ENCODE measurements around the gene ARSD.
"Not testable (repeated sequence)": the region's sequence is repeated elsewhere in the genome, so short reads cannot be mapped to it uniquely, and the experiment has no call there.

Gene ARSD

DNA sequence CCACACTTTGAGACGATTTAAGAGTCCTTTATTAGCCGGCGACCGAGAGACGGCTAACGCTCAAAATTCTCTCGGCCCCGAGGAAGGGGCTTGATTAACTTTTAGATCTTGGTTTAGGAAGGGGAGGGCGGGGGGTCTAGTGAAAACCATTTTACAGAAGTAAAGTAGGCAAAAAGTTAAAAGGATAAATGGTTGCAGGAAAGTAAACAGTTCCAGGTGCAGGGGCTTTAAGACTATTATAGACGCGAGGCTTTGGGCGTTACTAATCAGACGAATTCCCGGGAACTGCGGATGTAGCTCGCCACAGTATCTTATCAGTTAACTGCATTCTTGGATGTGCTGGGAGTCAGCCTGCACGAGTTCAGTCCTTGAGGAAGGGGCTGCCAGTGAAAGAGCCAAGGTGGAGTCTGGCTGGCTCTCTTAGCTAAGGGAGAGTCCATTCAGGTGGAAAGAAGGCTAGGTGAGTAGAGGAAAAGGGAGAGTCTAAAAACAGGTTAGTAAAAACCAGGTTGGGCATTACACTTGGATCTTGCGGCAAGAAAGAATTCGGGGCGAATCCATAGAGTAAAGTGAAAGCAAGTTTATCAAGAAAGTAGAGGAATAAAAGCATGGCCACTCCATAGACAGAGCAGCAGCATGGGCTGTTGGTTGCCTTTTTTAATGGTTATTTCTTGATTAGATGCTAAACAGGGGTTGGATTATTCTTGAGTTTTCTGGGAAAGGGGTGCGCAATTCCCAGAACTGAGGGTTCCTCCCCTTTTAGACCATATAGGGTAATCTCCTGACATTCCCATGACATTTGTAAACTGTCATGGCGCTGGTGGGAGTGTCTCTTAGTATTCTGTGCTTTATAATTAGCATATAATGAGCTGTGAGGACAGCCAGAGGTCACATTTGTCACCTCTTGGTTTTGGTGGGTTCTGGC lies 38.3 kb downstream of the ARSD start:
- DNase-seq = not testable (repeated sequence)

DNA sequence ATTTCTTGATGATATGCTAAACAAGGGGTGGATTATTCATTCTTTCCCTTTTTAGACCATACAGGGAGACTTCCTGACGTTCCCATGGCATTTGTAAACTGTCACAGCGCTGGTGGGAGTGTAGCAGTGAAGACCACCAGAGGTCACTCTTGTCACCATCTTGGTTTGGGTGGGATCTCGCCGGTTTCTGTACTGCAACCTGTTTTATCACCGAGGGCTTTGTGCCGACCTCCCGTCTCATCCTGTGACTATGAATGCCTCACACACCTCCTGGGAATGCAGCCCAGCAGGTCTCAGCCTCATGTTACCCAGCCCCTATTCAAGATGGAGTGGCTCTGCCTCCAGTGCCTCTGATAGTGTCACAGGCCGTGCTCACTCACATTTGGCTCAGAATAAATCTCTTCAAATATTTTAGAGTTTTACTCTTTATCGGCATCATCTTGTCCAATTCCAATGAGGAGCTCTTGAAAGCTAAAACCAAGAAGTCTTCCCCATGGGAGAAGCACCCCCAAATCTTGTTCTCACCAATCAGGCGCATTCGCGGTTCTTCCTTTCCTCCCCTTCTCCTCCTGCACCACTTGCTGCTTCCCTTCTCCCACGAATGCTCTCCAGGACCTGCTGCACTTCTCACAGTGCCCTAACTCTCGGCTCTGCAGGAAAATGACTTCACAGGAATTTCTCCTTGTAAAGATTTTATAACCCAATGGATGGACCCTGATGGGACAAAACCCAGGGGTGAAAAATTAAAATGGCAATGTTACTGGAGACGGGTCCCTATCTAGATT lies 39.2 kb downstream of the ARSD start:
- not testable (repeated sequence) for DNase-seq

DNA sequence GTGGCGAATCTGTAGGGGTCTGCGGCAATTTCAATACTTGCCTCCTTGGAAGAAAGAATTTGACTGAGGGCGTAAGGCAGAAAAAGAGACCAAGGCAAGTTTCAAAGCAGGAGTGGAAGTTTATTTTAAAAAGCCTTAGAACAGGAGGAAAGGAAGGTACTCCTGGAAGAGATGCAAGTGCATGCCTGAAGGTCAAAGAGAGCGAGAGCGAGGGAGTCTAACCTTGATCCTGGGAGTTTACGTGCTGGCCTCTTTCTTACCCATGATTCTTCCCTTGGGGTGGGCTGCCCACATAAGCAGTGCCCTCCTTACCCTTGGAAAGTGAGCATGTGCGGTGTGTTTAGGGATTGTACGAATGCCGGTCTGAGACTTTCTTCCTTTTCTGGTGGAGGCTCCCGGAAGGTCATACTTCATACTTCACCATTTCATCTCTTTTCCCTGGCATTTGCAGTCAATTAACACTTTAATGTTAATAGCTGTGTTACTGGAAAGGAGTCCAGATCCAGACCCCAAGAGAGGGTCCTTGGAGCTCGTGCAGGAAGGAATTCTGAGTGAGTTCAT lies 40.0 kb downstream of the ARSD start:
- DNase-seq = no peak

DNA sequence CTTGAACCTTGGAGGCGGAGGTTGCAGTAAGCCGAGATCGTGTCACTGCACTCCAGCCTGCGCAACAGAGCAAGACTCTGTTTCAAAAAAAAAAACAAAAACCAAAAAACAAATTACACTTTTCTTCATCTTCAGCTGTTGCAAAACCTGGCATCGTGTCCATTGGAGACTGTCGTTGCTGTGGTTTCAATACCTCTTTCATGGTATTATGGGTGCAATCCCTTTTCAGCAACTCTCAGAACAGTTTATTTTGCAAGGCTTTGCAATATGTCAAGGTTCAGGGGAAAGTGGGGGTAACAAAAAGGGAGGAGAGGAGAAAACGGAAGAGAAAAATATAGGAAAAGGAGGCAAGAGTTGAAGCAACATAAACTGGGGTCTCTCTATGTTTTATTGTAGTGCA lies 40.8 kb downstream of the ARSD start:
- no peak for DNase-seq

DNA sequence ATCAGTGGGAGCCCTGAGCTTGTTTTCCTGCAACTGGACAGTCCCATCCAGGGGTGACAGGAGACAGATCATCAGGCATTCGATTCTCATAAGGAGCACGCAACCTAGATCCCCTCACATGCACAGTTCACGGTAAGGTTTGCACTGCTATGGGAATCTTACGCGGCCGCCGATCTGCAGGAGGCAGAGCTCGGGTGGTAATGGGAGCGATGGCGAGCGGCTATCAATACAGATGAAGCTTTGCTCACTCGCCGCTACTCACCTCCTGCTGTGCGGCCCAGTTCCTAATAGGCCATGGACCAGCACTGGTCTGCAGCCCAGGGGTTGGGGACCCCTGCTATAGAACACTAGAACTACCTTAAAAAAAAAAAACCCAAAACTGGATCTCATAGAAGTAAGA lies 45.4 kb downstream of the ARSD start:
- DNase-seq = no peak

DNA sequence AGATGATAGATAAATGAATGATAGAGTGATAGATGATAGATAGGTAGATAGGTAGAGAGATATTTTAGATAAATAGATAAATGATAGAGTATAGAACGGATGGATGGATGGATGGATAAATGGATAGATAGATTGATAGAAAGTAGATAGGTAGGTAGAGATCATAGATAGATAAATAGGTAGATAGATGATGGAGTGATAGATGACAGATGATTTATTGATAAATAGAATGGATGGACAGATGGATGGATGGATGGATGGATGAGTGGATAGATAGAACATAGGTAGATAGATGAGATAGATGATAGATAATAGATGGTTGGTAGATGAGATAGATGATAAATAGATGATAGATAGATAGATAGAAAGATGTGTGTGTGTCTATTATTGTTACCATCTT lies 49.5 kb downstream of the ARSD start:
- DNase-seq = no peak

DNA sequence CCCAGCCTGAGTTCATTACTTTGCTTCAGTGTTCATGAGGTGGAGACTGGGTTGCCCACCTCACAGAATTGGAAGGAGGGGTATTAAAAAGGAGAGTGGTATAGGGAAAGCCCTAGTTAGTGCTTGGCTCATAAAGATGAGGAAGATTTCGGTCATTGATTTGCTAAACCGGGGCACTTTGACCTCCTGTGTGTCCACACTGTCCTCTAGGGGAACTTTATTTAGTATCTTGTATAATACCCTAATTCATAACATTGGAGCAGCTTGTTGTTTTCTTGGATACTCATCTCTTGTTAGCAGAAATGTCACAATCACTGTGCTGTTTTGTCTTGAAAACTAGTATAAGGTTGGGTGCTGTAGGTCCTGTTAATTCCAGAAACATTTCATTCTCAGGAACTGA lies 50.6 kb downstream of the ARSD start:
- no peak for DNase-seq

DNA sequence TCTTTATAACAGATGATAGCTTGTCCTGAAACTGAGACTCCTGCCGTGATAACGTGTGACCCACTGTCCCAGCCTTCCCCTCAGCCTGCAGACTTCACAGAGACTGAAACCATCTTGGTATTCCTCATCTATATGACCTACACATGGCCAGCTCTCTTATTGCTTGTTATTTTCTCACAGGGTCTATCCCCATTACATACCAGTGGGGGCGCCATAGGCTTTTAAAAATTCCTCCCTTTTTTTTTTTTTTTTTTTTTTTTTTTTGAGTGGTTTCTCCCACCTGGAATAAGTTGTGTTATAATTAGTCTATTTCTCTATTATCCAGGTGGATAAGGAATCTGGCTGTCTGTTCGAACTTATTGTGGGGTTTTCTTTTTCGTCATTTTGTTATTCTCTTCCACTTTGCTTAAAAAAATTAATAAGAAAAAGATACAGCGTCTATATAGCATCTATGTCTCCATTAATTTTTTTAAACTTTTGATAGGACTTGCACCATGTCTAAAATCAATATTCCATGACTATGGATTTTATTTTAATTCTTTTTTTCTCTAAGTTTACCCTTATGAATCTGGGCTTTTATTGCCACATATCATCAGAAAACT lies 53.2 kb downstream of the ARSD start:
- no peak for DNase-seq

DNA sequence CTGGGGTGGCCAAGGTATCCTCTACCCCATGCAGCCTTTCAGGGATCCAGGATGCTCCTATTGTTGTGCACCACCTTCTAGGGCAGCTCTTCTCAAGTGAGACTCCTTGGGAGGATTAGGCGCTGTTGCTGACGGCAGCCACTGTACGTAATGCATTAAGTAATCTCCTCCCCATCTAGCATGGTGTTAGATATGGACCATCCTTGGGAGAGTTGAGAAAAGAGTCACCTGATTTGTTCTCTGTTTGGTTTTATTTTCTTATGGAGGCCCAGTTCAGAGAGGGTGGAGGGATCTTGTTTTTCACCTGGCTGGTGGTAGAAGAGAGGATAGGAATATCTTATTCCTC lies 54.0 kb downstream of the ARSD start:
- DNase-seq = no peak

DNA sequence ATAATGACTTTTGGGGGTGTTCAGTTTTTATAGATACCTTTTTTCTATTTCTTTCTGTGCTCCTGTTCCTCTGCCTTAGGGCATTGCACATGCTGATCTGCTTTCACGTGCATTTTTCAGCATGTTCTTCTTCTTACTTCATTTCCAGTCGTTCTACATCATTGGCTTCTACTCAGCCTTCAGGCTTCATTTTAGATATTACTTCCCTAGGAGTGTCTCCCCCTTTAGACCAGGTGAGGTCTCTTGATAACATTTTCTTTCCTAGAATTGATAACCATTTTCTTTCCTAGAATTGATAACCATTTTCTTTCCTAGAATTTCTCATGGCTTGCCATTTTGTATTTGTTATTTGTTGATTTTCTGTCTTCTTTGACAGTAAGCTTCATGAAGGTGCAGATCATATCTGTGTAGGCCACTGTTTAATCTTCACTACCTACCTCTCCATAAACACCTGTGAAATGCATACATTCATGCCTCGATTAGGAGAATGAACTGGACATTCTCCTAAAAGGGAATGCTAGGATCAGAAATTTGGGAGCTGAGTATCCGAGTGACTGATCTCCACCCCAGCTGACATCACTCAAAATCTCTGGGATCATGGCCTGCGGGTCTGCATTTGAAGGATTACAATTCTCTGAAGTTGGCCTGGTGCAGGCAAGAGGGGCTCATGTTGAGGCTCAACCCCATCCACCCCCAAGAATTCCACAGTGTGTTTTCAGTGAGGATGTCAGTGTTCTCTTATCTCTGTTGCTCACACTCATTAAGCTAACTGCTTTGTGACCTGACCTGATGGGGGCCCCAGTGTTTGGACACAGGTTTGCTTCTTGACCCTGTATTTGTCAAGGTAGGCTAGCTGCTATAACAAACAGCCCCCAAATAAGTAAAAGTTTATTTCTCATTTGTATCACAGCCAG lies 54.7 kb downstream of the ARSD start:
- DNase-seq = no peak

DNA sequence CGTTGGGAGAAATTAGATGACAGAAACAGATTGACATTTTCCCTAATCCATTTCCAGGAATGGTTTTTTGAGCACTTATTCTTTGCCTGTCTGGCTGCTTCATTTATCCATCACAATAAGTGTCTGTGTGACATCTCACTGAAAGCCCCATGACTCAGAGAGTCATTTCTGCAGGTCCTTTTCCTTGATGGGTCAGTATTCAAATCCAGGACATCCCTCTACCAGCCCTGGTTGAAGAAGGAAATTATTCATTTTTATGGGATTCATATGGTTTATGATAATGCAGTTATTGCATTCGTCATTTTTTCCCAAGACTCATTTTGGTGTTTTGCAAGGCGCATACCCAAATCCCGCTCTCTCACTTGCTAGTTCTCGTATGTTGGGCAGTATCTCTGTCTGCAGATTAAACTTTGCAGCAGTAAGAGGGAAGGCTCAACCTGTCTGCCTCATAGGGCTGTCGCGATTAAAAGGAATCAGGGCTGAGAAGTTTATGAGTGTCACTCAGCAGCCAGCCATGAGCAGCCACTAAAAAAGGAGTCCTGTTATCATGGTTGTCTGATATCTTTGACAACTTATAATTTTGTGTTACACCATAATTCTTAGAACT lies 56.4 kb downstream of the ARSD start:
- no peak for DNase-seq

DNA sequence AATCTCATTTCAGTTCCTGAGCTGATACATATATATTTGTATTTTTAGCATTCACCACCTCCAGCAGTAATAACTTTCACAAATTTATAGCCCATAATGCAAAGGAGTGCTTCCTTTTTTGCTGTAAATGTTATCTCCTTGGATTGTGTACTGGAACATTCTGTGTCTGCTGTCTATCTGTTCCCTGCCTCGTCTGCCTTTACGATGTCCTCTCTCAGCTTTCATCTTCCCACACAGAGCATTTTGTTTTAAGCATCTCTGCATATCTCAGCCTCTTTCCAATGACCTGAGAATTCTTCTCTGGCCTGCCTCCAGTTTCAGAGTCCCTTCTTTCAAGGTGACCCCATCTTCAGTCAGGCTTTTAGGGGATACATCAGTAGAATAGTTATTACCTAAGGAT lies 57.3 kb downstream of the ARSD start:
- no peak for DNase-seq

DNA sequence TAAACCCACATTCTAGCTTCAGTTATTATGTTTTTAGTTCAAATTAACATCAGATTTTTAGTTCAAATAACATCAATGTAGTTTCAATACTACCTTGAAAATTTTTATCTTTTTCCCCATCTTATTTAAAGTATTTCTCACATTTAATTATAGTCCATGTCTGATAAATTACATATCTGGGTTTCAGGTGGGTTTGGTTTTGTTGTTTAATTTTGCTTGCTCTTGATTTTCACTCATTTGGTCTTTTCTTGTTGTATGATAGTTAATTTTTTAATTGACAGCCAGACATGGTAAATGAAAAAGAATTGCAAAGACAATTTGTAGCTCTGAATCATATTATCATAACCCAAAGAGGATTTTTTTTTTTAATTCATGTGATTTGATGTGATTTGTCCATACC lies 58.5 kb downstream of the ARSD start:
- no peak for DNase-seq

DNA sequence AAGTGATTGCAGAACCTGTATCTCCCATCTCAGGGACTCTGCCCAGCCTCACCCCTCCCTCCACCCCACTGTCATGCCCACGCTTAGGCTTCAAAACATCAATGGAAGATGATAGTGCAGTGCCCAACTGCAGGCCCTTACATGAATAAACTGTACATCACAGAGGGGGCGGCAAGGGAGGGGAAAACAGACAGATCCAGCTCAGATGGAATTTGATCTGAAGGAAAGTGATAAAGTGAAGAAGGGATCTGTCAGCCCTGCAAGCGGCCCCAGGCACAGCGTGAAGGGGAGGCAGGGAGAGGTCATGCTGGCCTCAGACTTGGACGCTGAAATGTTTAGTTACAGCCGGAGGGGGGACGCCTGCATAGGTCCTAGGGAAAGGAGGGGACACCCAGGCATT lies 61.9 kb downstream of the ARSD start:
- DNase-seq = no peak

DNA sequence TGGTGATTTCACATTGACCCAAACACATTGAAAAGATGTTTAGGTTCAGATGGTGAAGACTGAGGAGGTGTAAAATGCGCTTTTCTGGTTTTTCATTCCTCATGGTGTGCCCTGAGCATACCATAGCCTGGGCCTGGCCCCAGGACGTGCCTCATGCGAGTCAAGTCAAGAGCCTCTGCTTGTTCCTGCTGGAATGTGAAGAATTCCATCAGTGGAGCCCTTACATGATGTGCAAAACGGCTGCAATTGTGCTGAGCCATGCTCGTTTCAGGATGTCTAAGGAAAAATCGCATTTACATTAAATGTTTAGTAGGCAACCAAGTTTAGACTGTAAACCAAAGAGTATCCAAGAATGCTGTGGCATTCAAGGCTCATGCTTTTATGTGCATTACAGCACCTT lies 65.5 kb downstream of the ARSD start:
- DNase-seq = no peak

DNA sequence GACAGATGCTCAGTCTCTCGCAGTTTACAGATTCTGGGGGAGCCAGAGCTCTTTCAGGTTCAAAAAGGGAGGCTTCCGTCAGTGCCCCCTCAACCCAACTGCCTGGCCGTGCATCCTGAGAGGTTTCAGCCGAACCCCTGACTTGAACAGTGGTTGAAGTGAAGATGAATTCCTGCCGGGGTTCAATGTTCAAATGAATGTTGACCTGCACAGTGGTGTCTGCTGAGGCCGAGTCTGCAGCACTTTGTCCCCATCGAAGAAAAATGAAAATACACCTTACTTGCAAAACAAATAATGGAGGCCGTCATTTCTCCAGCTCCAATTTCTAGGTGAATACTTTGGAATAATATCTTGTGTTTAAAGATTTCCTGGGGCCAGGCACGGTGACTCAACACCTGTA lies 66.7 kb downstream of the ARSD start:
- DNase-seq = no peak

DNA sequence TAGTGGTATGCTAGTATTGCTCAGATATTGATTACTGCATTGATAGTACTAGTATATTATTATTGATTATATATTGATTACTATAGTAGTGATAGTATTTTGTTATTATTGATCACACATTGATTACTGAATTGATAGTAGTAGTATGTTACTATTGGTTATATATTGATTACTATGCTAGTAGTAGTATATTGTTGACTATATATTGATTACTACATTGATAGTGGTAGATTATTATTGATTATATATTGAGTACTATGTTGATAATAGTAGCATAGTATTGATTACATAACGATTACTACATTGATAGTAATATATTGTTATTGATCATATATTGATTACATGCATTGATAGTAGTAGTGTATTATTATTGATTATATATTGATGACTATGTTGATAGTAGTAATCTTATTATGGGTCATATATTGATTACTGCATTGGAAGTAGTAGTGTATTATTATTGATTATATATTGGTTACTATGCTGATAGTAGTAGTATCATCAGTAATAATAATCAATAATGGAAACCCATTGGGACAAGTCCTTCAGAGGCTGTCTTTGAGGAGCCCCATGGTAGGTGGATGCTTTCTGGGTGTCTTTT lies 69.8 kb downstream of the ARSD start:
- no peak for DNase-seq

DNA sequence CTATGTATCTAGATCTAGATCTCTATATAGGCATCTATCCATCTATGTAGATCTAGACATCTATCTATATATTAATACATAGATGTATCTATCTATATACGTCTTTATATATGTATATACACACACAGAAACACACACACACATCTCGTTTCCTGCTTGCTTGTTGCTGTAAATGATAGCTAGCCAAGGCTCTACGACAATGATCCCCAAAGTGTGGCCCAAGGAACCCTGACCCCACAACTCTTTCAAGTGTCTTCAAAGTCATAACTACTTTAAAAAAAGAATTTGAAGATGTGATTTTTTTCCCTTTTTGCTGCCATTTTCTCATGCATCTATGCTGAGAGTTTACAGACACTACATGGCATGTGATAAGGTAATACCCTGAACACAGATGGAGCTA lies 71.6 kb downstream of the ARSD start:
- no peak for DNase-seq

DNA sequence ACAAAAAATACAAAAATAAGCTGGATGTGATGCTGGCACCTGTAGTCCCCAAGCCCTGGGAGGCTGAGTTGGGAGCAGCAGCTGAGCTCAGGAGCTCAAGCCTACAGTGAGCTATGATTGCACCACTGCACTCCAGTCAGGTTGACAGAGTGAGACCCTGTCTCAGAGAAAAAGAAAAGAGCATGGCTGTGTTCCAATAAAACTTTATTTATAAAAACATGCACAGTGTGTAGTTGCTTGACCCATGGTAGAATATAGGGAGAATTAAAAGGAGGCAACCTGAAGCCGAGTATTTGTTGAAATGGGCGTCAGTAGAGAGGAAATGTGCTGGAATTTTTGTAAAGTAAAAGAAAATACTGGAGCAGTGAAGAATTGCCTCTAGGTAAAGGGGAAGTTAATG lies 73.4 kb downstream of the ARSD start:
- no peak for DNase-seq

DNA sequence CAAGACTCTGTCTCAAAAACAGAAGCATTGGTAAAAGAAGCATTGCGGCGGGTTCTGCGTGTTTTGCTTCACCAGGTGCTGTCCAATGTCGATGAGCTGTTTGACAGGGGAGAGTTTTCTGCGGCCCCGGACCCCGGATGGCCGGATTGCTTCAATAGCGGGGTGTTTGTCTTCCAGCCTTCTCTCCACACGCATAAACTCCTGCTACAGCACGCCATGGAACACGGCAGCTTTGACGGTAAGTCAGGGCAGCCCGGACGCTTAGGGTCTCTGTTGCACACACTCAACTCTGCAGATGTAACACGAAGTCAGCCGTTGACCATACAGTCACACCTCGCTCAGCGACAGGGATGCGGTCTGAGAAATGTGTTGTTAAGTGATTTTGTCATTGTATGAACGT lies 74.2 kb downstream of the ARSD start:
- DNase-seq = no peak
